HFF-Myc (cell line): Measurements from ENCODE around the gene UTRN.

Source experiments
- DNase-seq: peaks from one replicate; pipeline ENCODE4 v3.0.0-alpha.2; 2011; ENCODE audit warnings: low read depth; ENCODE audit errors: extremely low read depth
- H3K4me3 ChIP-seq: replicated peaks from 2 replicates; pipeline ENCODE4 v1.5.1; 2011; ENCODE audit warnings: low read depth, mild to moderate bottlenecking, control low read depth, low read length
- TF ChIP-seq, protein P1 (sequence below): IDR thresholded peaks from 2 replicates; pipeline ENCODE4 v1.5.1; 2012; ENCODE audit warnings: mild to moderate bottlenecking, low read depth, low read length, control low read depth; ENCODE audit errors: missing control alignments

Gene UTRN

DNA sequence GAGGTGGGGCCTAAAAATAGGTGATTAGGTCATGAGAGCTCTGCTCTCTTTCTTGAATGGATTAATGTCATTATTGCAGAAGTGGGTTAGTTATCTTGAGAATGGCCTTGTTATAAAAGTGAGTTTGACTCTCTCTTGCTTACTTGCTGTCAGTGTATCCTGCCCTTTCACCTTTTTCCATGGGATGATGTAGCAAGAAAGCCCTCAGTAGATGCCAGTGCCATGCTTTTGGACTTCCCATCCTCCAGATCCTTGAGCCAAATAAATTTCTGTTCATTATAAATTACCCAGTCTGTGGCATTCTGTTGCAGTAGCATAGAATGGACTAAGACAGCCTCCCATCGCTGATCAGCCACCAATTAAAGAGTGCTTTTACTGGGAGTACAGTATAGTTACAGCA is 40.1 kb downstream of the UTRN start:
- no peak overlapping the region for H3K4me3 ChIP-seq
- no peak for DNase-seq
- TF ChIP-seq, protein P1, sequence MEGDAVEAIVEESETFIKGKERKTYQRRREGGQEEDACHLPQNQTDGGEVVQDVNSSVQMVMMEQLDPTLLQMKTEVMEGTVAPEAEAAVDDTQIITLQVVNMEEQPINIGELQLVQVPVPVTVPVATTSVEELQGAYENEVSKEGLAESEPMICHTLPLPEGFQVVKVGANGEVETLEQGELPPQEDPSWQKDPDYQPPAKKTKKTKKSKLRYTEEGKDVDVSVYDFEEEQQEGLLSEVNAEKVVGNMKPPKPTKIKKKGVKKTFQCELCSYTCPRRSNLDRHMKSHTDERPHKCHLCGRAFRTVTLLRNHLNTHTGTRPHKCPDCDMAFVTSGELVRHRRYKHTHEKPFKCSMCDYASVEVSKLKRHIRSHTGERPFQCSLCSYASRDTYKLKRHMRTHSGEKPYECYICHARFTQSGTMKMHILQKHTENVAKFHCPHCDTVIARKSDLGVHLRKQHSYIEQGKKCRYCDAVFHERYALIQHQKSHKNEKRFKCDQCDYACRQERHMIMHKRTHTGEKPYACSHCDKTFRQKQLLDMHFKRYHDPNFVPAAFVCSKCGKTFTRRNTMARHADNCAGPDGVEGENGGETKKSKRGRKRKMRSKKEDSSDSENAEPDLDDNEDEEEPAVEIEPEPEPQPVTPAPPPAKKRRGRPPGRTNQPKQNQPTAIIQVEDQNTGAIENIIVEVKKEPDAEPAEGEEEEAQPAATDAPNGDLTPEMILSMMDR: no peak

GRCh38 chr6:144326393-144326792 is 41.3 kb downstream of the UTRN start:
- TF ChIP-seq, protein P1: no peak
- DNase-seq: no peak
- no peak overlapping the region for H3K4me3 ChIP-seq

- TF ChIP-seq, protein P1: no peak
- no peak for DNase-seq
Measured at GRCh38 chr6:144327081-144327480, 41.9 kb downstream of the UTRN start.

DNA sequence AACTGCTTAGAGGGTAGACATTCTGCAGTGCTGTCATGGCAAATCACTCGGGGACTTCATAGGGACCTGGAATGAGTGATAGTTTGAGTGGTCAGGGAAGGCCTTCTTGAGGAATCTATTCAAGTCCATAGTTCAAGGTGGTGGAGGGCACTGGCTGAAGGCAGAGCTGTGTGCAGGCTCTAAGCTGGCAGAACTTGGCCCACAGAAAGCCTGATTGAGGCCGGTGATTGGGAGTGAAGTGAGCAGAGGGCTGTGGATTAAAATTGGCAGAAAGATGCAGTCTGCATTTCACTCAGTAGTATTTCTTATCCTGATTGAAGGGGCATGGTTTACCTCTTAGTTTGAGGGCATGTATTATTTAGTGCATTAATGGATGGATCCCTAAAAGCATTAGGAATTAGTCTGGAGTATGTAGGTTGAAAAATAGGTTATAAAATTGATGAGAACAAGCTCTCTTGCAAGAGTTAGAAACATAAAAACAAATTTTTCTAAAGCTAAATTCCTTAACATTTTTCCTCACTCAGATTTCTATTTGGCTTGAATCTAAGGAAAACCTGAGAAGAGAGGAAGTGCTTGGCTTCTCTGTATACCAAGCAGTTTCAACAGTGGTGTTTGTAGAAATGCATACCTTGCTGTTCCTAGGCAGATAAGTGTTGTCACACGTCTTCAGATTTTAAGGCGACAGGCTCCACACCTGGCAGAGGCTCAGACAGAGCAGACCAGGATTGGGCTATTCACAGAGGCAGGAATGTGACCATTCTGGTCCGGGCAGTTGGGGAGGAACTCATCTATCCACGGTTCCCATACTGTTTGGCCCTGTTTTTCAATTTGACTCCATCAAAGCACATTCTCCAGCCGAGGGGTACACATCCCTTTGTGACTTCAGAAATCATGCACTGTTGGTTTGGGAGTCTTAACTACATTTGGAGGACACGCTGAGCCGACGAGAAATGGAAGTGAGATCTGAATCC is 45.2 kb downstream of the UTRN start:
- TF ChIP-seq, protein P1: no peak
- no peak for DNase-seq
- no peak overlapping the region for H3K4me3 ChIP-seq

More at GRCh38 chr6:144327081-144327480, 41.9 kb downstream of the UTRN start:
- no peak overlapping the region for H3K4me3 ChIP-seq

GRCh38 chr6:144331491-144331969 is 46.4 kb downstream of the UTRN start:
- TF ChIP-seq, protein P1: no peak
- no peak overlapping the region for H3K4me3 ChIP-seq
- DNase-seq: no peak

DNA sequence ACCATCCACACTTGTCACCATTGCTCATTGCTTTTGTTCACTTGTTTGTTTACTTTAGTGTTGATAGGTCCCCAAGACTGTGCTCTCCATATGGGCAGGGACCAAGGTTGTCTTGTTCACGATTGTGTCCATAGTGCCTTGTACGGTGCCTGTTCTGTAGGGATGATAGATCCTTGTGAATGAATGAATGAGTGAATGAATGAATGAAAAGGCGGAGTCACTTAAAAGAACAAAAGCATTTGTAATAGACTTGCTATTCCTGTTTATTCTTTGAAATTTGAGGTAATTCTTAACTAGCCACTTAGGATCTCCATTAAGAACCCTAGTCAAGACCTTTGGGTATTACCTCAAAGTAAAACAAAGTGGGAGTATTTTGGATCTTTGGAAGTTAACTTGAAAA is 47.0 kb downstream of the UTRN start:
- no peak overlapping the region for H3K4me3 ChIP-seq
- no peak for DNase-seq
- TF ChIP-seq, protein P1: no peak
